ENCODE measurements around the gene KCNIP2.

KCNIP2 gene

DNA sequence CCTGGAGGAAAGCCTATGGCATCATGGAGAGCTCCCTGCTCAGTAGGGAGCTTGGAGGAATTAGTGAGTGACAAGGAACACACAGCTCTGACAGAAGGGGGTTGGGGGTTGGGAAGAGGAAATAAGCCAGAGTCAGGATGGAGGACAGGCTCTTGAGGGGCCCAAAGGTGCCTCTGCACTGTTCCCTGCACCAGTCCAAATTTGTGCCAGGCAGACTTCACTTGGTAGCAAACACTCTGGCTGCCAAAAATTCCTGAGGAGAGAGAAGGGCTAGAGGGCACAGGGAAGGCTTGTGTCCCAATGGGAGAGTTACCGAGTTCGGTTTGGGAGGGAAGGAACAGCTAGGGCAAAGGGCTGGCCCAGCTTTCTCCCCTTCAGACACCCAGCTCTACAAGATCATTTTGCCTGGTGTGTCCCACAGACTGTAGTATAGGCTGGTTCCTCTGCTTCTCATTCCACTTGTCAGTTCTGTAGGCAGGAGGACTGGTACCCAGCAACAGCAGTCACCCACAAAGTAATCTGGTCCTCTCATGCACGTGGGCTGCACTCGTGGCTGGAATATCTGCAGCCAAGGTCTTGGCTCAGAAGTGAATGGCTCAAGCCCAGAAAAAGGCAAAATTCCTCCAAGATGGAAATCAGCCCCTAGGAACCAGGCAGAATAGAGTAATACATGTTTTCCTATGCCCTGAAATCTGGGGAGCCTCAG, 8.0 kb upstream of the KCNIP2 start:
- no peak for DNase-seq

DNA sequence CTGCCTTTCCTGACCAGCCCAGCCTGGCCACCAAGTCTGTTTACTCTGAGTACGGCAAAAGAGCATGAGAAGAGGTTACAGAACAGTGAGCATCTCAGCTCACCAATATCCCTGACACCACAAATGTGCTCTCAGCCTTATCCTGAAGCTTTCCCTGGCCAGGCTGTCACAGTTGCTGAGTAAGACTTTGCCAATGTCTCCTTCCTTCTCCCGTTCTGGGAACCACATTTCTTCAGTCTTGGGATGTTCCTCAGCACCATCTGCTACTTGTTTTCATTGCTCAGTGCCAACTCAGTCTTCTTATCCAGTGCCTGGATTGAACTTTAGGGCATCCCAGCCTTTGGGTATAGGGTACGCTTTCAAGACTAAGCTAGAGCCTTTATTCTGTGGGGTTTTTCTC, 7.1 kb upstream of the KCNIP2 start:
- DNase-seq = no peak

GRCh38 chr10:101848894-101849351, 5.3 kb upstream of the KCNIP2 start:
- no peak for DNase-seq

GRCh38 chr10:101848408-101848807, 4.8 kb upstream of the KCNIP2 start:
- no peak for DNase-seq

DNA sequence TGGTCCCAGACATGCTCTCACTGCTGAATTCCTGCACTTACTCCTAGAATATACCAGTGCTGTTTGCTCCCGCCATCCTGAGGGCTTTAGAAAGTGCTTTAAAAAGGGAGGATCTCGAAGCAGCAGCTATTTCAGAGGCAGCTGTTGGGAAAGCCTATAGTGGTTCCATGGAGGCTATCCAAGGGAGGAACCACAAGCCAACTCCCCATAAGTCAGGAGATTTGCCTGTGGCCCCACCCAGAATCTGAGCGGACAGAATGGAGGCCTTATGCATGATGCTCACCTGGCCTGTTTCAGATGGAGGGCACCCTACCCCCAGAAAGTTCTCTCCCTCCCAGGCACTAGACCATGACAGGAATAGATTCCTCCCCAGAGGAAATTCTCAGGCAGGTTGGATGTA, 2.3 kb upstream of the KCNIP2 start:
- no peak for DNase-seq

- no peak for DNase-seq
Measured at GRCh38 chr10:101841826-101842225, 1.8 kb downstream of the KCNIP2 start.

DNA sequence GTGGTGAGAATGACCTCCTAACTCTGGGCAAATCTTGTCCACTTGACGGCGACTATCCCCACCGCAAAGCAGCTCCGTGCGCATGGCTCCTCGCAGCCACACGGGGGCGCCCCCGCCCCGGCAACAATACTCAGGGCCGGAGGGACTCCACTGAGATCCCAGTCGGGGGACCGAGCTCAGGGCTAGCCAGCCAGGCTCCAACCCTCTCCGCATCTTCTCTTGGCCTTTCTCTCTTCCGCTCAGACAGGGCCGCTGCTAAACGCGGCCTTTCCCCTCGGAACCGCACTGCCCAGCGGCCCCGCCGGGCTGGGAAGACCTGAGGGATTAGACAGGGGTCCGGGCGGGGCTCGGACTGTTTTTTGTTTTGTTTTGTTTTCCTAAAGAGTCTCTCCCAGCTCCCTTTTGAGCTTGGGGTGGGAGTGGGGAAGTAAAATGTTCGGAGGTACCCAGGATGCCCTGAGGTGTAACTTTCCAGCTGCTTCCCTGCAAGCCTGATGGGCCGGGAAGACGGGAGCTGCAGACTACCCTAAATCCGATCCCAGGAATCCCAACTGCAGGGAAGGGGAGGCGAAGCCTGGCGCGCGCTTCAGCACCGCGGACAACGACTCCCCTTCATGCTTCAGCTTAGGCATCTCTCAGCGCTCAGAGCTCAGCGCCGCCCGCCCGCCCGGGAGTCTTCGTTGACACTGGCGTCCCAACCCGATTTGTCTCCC, 2.7 kb downstream of the KCNIP2 start:
- no peak for DNase-seq

DNA sequence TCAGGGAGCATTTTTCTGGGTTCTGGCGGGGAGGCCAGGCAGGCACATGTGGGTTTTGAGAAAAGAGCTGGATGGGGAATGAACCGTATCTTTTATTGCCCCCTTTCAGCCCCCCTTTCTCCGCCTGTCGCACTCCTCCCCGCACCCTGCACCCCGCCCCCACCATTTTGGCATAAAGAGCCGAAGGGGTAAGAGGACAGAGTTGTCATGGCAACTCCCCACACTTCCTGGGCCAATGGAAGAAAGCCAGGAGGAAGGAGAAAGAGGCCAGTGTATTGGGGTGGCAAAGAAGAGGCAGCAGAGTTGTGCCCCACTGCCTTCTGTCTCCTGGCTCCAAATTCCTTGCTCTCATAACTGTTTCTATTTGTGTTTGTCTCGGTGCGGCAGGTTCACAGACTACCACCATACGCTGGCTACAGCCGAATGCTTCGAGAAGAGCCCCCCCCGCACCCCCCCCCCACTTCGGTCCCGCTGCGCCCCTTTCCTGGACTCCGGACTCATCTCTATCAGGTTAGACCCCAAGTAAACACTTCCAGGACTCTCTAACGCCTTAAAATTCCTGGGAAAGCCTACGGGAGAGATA, 3.4 kb downstream of the KCNIP2 start:
- no peak for DNase-seq

DNA sequence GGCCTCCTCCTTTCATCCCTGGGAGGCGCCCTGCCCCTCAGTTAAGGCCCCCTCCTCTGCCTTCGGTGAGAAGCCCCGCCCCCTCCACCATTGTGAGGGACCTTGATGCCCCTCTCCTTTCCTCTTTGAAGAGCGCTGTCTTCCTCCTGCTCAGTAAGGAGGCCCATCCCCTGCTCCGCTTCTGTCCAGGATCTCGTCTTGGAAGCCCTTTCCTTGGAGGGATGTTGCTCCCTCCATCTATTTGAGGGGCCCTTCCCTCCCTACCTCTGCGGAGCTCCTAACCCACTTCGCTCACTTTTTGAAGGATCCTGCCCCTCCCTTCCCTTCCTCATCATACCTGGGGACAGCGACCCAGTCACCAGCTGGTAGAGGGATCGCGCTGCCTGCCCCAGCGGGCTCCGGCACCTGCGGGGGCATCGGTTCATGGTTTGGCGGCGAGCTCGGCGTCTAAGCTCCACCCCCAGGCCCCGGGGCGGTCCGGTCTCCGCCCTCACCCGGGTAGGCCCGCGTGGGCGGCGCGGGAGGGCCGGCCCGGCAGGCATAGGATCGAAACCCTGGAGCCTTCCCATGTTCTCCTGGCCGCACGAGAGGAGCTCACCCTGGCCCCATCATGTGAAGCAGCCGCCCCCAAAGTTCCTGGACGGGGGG, 4.1 kb downstream of the KCNIP2 start:
- no peak for DNase-seq

GRCh38 chr10:101839002-101839401, 4.6 kb downstream of the KCNIP2 start:
- no peak for DNase-seq

GRCh38 chr10:101838416-101838970, 5.1 kb downstream of the KCNIP2 start:
- no peak for DNase-seq

DNA sequence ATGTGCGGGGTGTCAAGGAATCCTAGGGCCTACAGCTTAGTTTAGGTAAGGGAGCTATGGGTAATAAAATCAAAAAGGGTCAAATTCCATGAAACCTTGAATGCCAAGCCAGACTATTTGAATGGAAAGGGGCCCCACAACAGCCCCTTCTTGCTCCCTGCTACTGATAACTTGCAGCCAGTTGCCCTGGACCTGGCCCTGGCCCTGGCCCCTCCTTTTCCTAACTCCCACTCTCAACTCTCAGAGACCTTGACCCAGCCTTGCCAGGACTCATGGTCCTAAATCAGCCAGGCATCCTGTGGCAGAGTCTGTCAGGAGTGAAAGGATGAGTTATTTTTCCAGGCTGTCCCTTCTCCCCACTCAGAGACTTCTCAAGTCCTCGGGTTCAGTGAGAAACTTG, 5.9 kb downstream of the KCNIP2 start:
- DNase-seq = no peak

GRCh38 chr10:101835362-101835761, 8.2 kb downstream of the KCNIP2 start:
- no peak for DNase-seq

DNA sequence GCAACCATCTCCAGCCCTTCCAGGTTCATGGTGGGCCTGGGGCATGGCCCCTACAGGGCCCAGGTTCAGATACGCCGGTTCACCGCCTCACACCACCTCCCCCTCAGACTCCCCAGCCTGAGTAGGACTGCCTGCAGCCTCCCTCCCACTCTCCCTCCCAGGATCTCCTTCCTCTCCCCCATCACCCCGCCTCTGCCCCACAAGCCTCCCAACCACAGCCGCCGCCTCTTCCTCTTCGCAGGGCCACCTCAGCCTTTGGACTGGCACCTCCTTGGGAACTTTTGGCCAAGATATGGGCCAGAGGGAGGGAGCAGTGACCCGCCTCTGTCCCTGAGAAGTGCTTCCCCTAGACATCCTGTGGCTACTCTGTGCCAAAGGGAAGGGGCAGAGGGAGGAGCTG, 9.3 kb downstream of the KCNIP2 start:
- DNase-seq = no peak

GRCh38 chr10:101833466-101833865, 10.1 kb downstream of the KCNIP2 start:
- no peak for DNase-seq

DNA sequence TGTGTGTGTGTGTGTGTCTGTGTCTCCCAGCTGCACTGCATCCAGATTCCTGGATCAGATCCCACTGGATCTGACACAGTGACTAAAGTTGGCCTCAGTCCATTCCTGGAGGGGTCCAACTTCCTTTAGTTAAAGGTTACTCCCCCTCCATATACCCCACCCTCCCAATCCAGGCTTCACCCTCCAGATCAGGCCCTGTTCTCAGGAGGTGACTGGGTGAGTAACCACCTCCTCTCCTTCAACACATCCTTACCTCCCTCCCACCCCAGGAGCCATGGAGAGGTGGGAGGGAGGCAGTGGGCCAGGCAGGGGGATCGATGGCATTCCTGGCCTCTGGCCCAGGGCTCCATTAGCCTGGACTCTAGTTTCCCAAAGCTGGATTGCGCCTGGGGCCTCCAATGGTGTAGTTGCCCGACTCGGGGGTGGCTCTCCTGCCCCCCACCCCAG, 11.3 kb downstream of the KCNIP2 start:
- DNase-seq = no peak

- DNase-seq = no peak
Measured at GRCh38 chr10:101831169-101831811, 12.3 kb downstream of the KCNIP2 start.

GRCh38 chr10:101830322-101831168, 13.1 kb downstream of the KCNIP2 start:
- DNase-seq = peak; percentile 48

- no peak for DNase-seq
Measured at GRCh38 chr10:101829561-101830315, 13.9 kb downstream of the KCNIP2 start.

- no peak for DNase-seq
Measured at GRCh38 chr10:101828766-101829551, 14.6 kb downstream of the KCNIP2 start.
